Trophoblast cell (in vitro differentiated cells and primary cell): Measurements from ENCODE around the gene LILRB5.
"Not testable (repeated sequence)": the region's sequence is repeated elsewhere in the genome, so short reads cannot be mapped to it uniquely, and the experiment has no call there.

Source experiments
- DNase-seq, 2 donors: peaks; one replicate each; pipeline ENCODE4 v3.0.0-alpha.2; 2016
- H2AFZ ChIP-seq: 2 replicates; pipeline ENCODE4 v1.6.1; 2013; ENCODE audit warnings: low read length, moderate library complexity, mild to moderate bottlenecking; ENCODE audit not compliant: insufficient read depth, poor library complexity
- H2AK5ac ChIP-seq: 2 replicates; pipeline ENCODE4 v1.6.1; 2013; ENCODE audit warnings: mild to moderate bottlenecking, low read length
- H2BK120ac ChIP-seq: 2 replicates; pipeline ENCODE4 v1.6.1; 2013; ENCODE audit warnings: low read length, mild to moderate bottlenecking, moderate library complexity; ENCODE audit not compliant: insufficient read depth, poor library complexity
- H2BK12ac ChIP-seq: 2 replicates; pipeline ENCODE4 v1.6.1; 2013; ENCODE audit warnings: mild to moderate bottlenecking, low read length, moderate library complexity
- H2BK5ac ChIP-seq: 2 replicates; pipeline ENCODE4 v1.6.1; 2013; ENCODE audit warnings: low read length, low read depth, moderate library complexity, mild to moderate bottlenecking; ENCODE audit not compliant: poor library complexity
- H3K14ac ChIP-seq: 2 replicates; pipeline ENCODE4 v1.6.1; 2013; ENCODE audit warnings: mild to moderate bottlenecking, low read length
- H3K18ac ChIP-seq: 2 replicates; pipeline ENCODE4 v1.6.1; 2013; ENCODE audit warnings: mild to moderate bottlenecking, low read length
- H3K23ac ChIP-seq: 2 replicates; pipeline ENCODE4 v1.6.1; 2013; ENCODE audit warnings: low read length
- H3K27ac ChIP-seq: 2 replicates; pipeline ENCODE4 v1.5.1; 2013; ENCODE audit warnings: low read depth, mild to moderate bottlenecking, inconsistent platforms, low read length, moderate library complexity
- H3K27me3 ChIP-seq: 2 replicates; pipeline ENCODE4 v1.6.1; 2013; ENCODE audit warnings: inconsistent platforms, mild to moderate bottlenecking, low read length, moderate library complexity; ENCODE audit not compliant: insufficient read depth
- H3K36me3 ChIP-seq, 2 experiments: 1 replicate in 1 of 2; 2 replicates in 1 of 2; pipeline ENCODE4 v1.6.1; 2013; ENCODE audit warnings: low read length in 2 of 2, mild to moderate bottlenecking in 2 of 2, moderate library complexity in 1 of 2; ENCODE audit not compliant: insufficient read depth in 2 of 2, control insufficient read depth in 1 of 2
- H3K4ac ChIP-seq: 2 replicates; pipeline ENCODE4 v1.6.1; 2013; ENCODE audit warnings: low read depth, mild to moderate bottlenecking, low read length, moderate library complexity
- H3K4me1 ChIP-seq, 2 experiments: 1 replicate in 1 of 2; 2 replicates in 1 of 2; pipeline ENCODE4 v1.6.1; 2013; ENCODE audit warnings: low read length in 2 of 2, mild to moderate bottlenecking in 2 of 2, moderate library complexity in 1 of 2; ENCODE audit not compliant: insufficient read depth in 2 of 2, control insufficient read depth in 1 of 2
- H3K4me2 ChIP-seq: 2 replicates; pipeline ENCODE4 v1.6.1; 2013; ENCODE audit warnings: inconsistent platforms, mild to moderate bottlenecking, low read length, moderate library complexity
- H3K4me3 ChIP-seq: 2 replicates; pipeline ENCODE4 v1.5.1; 2013; ENCODE audit warnings: mild to moderate bottlenecking, low read depth, low read length, inconsistent platforms
- H3K79me1 ChIP-seq: one replicate; pipeline ENCODE4 v1.6.1; 2013; ENCODE audit warnings: low read length
- H3K79me2 ChIP-seq: 2 replicates; pipeline ENCODE4 v1.6.1; 2013; ENCODE audit warnings: low read length, mild to moderate bottlenecking; ENCODE audit not compliant: control insufficient read depth, insufficient read depth, poor library complexity
- H3K9ac ChIP-seq: 2 replicates; pipeline ENCODE4 v1.6.1; 2013; ENCODE audit warnings: mild to moderate bottlenecking, low read length
- H3K9me3 ChIP-seq: 2 replicates; pipeline ENCODE4 v1.6.1; 2013; ENCODE audit warnings: low read depth, mild to moderate bottlenecking, control low read depth, inconsistent platforms, low read length; ENCODE audit not compliant: insufficient read depth
- H4K12ac ChIP-seq: 2 replicates; pipeline ENCODE4 v1.6.1; 2013; ENCODE audit warnings: low read depth, mild to moderate bottlenecking, low read length, moderate library complexity
- H4K8ac ChIP-seq: 2 replicates; pipeline ENCODE4 v1.6.1; 2013; ENCODE audit warnings: low read depth, mild to moderate bottlenecking, low read length, moderate library complexity
- H4K91ac ChIP-seq: one replicate; pipeline ENCODE4 v1.6.1; 2013; ENCODE audit warnings: low read depth, mild to moderate bottlenecking, low read length, moderate library complexity
- WGBS: extraction: QIAGEN DNeasy Blood & Tissue Kit; methylation state at CpG from one replicate; pipeline ENCODE4 v1.1.7; 2013; ENCODE audit warnings: missing lambda C conversion rate; ENCODE audit not compliant: insufficient read length, insufficient coverage; ENCODE audit errors: extremely low coverage; 5-methylcytosine and 5-hydroxymethylcytosine counted together

Gene LILRB5

DNA sequence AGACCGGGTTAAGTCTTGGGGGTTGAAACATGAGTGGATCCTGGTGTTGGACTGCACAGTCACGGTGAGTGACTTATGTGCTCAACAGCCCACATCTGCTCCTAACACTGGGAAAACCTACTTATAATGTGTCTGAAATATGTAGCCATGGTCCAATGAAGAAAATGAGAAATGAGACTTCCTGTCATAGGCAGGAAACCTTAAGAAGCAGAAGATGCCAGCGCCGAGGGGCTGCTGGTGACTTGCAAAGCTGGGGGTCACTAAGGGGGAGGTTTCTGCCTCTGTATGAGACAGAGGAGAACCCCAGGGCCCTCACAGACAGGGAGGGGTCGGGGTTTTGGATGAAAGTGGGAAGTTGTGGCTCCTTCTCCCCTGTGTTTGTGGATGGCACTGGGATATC lies 15.1 kb upstream of the LILRB5 start:
- H3K4ac ChIP-seq, H2BK12ac ChIP-seq, H2BK5ac ChIP-seq, H3K9me3 ChIP-seq, H4K12ac ChIP-seq, H3K4me2 ChIP-seq, H3K4me3 ChIP-seq, H3K79me2 ChIP-seq, H3K36me3 ChIP-seq, H3K4me1 ChIP-seq, H2BK120ac ChIP-seq, H3K27me3 ChIP-seq, H2AK5ac ChIP-seq, H4K91ac ChIP-seq, H3K14ac ChIP-seq, H3K23ac ChIP-seq, H3K18ac ChIP-seq, H3K79me1 ChIP-seq, H3K27ac ChIP-seq, H3K9ac ChIP-seq, H4K8ac ChIP-seq, H2AFZ ChIP-seq: not testable (repeated sequence)
- no CpG with 5 or more reads among the region's 5 CpGs for WGBS
- peak; percentile 5 to 28 for DNase-seq

DNA sequence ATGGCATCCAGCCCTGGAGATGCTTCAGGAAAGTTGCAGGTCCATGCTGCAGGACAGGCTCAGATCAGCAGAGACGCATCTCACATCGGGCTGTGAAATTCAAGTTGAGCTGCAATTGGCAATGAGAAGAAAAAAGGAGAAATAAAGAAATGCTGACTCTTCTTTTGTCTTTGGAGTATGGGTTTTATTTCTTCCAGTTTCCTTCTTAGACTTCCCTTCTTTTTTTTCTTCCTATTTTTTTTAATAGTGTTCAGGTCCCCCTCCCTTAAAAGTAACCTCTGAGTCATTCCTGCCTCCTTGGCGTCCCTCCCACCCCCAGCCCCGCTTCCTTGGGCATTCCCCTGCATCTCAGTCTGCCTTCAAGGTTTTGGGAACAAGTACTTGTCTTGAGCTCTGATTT lies 14.5 kb upstream of the LILRB5 start:
- no CpG with 5 or more reads among the region's 4 CpGs for WGBS

GRCh38 chr19:54271106-54271505 lies 14.0 kb upstream of the LILRB5 start:
- Histone ChIP-seq H2BK120ac (no peak overlapping the region), H2AFZ (no peak overlapping the region), H3K4ac (no peak overlapping the region), H3K79me1 (no peaks in the 10 kb centered on the region), H4K91ac (no peak overlapping the region), H3K9ac (no peak overlapping the region), H2BK5ac (no peak overlapping the region), H3K18ac (no peak overlapping the region), H3K23ac (no peak overlapping the region), H3K27me3 (no peaks in the 10 kb centered on the region), H3K4me3 (no peak overlapping the region), H2AK5ac (no peak overlapping the region), H4K8ac (no peak overlapping the region), H3K4me2 (no peak overlapping the region), H3K4me1 (no peaks in the 10 kb centered on the region), H3K79me2 (no peaks in the 10 kb centered on the region), H4K12ac (no peak overlapping the region), H3K27ac (no peak overlapping the region), H3K36me3 (no peaks in the 10 kb centered on the region), H2BK12ac (no peak overlapping the region), H3K9me3 (no peaks in the 10 kb centered on the region), H3K14ac (no peak overlapping the region)
- WGBS, result no CpG with 5 or more reads among the region's 8 CpGs
- peak; percentile 26 to 32 for DNase-seq

More for the DNA sequence above, 14.5 kb upstream of the LILRB5 start:
- H3K27me3 ChIP-seq, H3K4me3 ChIP-seq, H2BK5ac ChIP-seq, H2AK5ac ChIP-seq, H3K9ac ChIP-seq, H3K79me2 ChIP-seq, H2BK120ac ChIP-seq, H3K4me1 ChIP-seq, H3K4me2 ChIP-seq, H3K79me1 ChIP-seq, H3K23ac ChIP-seq, H2AFZ ChIP-seq, H4K12ac ChIP-seq, H3K4ac ChIP-seq, H2BK12ac ChIP-seq, H3K14ac ChIP-seq, H3K27ac ChIP-seq, H3K18ac ChIP-seq, H3K36me3 ChIP-seq, H3K9me3 ChIP-seq, H4K91ac ChIP-seq, H4K8ac ChIP-seq: not testable (repeated sequence)
- DNase-seq, result peak in 1 of 2 donors; percentile 12

DNA sequence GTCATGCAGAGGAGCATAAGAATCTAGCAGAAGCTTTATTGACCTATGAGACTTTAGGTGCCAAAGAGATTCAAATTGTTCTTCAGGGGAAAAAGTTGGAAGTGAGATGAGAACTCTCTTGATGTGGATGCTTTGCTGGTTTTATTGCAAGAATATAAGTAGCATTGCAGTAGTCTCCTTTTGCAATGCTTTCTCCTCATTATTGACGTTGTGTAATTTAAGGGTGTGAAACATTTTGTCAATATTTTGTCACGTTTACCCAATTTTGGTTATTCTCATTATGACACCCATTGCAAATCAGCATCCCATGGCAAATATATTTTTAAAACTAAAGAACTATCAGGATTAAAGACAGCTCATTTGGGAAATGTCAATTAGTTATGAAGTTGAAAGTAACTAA lies 11.9 kb upstream of the LILRB5 start:
- DNase-seq, result no peak
- H3K18ac ChIP-seq, result no peak overlapping the region
- no peak overlapping the region for H3K14ac ChIP-seq

More for the DNA sequence above, 11.9 kb upstream of the LILRB5 start:
- H3K79me2 ChIP-seq, result no peaks in the 10 kb centered on the region
- H3K4me2 ChIP-seq, result no peak overlapping the region
- no peaks in the 10 kb centered on the region for H3K4me1 ChIP-seq
- H4K8ac ChIP-seq, result no peak overlapping the region
- no peak overlapping the region for H2AK5ac ChIP-seq
- H4K91ac ChIP-seq, result no peak overlapping the region
- no peak overlapping the region for H4K12ac ChIP-seq
- H3K9me3 ChIP-seq, result no peaks in the 10 kb centered on the region
- no peaks in the 10 kb centered on the region for H3K36me3 ChIP-seq
- no peak overlapping the region for H3K27ac ChIP-seq
- H3K4me3 ChIP-seq, result no peak overlapping the region
- H3K79me1 ChIP-seq, result no peaks in the 10 kb centered on the region
- H3K9ac ChIP-seq, result no peak overlapping the region
- H2BK120ac ChIP-seq, result no peak overlapping the region
- no CpG with 5 or more reads among the region's 2 CpGs for WGBS
- H3K23ac ChIP-seq, result no peak overlapping the region
- no peak overlapping the region for H3K4ac ChIP-seq
- no peak overlapping the region for H2BK5ac ChIP-seq
- no peak overlapping the region for H2BK12ac ChIP-seq
- H2AFZ ChIP-seq, result no peak overlapping the region
- no peaks in the 10 kb centered on the region for H3K27me3 ChIP-seq
